ENCODE measurements around the gene ARL3. TPM values are rescaled to one million over a fixed set of nuclear protein-coding genes. Genes with fewer than 3 reads are reported as not detected.

ARL3 gene
- 1 to 10 TPM; 2.2 to 3.4 (median 2.8) TPM for total RNA-seq

DNA sequence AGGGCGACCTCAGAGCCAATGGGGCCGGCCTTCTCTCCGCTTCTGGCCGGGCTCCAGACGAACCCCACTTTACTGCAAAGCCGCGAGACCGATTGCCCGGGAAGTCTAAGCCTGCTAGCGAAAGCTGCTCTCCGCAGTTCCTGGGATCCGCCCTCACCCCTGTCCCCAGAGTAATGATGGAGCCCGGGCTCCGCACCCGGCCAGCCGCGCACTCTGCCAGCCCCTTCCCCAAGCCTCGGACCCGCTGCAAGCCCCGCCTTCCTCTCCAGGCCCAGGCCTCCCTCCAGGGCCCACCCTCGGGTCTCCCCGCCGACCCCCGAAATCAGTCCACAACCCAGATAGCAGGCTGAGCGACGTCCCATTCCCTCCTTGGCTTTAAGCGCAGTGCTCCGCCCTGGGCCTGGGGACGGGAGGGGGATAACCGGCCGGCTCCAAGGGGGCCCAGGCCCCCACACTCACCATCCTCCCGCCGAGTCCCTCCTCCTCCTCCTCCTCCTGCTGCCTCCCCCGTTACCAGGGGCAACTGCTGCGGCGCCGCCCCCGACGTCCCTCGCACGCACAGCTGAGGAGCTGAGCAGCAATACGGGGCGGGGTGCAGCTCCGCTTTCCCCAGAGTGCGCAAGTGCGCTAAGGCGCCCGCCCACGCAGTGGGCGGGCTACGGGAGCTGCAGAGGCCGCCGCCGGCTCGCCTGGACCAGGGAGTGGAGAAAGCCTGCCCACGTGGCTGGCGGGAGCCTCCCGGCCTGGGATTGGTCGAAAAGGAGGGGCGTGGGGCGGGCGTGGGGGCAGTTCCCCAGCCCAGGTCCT is at the start of gene ARL3:
TSS of gene ARL3 (minus strand) at position 584 of the 807 bp plus-strand sequence. CDS start at position 462, 122 bp downstream.
- peak; percentile 56 for TF ChIP-seq POLR2A (IDR thresholded peaks at IDR 0.05)
- TF ChIP-seq, protein P1, sequence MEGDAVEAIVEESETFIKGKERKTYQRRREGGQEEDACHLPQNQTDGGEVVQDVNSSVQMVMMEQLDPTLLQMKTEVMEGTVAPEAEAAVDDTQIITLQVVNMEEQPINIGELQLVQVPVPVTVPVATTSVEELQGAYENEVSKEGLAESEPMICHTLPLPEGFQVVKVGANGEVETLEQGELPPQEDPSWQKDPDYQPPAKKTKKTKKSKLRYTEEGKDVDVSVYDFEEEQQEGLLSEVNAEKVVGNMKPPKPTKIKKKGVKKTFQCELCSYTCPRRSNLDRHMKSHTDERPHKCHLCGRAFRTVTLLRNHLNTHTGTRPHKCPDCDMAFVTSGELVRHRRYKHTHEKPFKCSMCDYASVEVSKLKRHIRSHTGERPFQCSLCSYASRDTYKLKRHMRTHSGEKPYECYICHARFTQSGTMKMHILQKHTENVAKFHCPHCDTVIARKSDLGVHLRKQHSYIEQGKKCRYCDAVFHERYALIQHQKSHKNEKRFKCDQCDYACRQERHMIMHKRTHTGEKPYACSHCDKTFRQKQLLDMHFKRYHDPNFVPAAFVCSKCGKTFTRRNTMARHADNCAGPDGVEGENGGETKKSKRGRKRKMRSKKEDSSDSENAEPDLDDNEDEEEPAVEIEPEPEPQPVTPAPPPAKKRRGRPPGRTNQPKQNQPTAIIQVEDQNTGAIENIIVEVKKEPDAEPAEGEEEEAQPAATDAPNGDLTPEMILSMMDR (IDR thresholded peaks at IDR 0.05): peak; percentile 44 to 68 (median 54)
- TF ChIP-seq POLR2AphosphoS5 (IDR thresholded peaks at IDR 0.05): peak; percentile 57 to 75 (median 61)
- TF ChIP-seq EP300 (IDR thresholded peaks at IDR 0.05; ENCODE audit: low read depth): no peak
- peaks cover 0 to 17% (median 12%) of the 10 kb centered on the region in 4 donors for H3K4me1 ChIP-seq
- H3K27me3 ChIP-seq: no peaks in the 10 kb centered on the region
- intact Hi-C loops (cut with DNase I; ENCODE audit: low total_unique reads): no loop called here
- peak within 1 kb of the TSS; percentile 89 to 94 (median 92) for H3K27ac ChIP-seq
- in situ Hi-C loops (cut with MboI; ENCODE audit: low pct_ligation_motif_present in 1 of 4, low pct_unique_long_range_greater_than_20kb in 1 of 4, low sequenced_read_pairs in 3 of 4): no loop called here
- no peaks in the 10 kb centered on the region for H3K9me3 ChIP-seq
- peak within 1 kb of the TSS; percentile 85 to 96 (median 88) for H3K4me3 ChIP-seq
- peak; percentile 98 for DNase-seq
- 1% methylated on average over 47 of the region's 62 CpGs; no CpG with 5 or more reads in 1 of the 2 donors for WGBS, 2 donors (ENCODE audit: low coverage in 1 of 2)
- no peaks in the 10 kb centered on the region for H3K36me3 ChIP-seq

DNA sequence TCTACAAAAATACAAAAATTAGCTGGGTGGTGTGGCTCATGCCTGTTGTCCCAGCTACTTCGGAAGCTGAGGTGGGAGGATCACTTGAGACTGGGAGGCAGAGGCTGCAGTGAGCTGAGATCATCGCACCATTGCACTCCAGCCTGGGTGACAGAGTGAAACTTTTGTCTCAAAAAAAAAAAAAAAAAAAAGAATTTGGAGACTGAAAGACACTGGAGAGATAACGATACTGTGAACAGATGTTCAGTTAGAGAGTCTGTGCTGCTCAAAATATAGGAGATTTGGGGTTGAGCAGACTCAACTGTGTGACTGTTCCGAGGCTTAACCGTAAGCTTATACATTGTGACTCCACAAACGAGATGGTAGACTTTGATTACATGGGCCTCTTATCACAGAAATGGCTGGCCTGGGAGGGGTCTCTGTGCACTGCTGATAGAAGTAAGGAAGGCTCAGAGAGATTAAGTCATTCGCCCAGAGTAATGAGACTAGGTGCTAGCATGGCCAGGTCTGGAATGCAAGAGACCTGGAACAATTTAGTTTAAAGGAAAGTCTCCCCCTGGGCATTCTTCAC is 48.9 kb upstream of the ARL3 start:
- intact Hi-C loops (cut with DNase I; ENCODE audit: low total_unique reads): no loop called here
- no peak overlapping the region for H3K4me3 ChIP-seq
- 85 to 89% methylated on average over 3 to 7 of the region's 7 CpGs for WGBS, 2 donors (ENCODE audit: low coverage in 1 of 2)
- no peak for TF ChIP-seq POLR2A (IDR thresholded peaks at IDR 0.05)
- TF ChIP-seq, protein P1 (IDR thresholded peaks at IDR 0.05): no peak
- TF ChIP-seq POLR2AphosphoS5 (IDR thresholded peaks at IDR 0.05): no peak
- no peak for TF ChIP-seq EP300 (IDR thresholded peaks at IDR 0.05; ENCODE audit: low read depth)
- no peaks in the 10 kb centered on the region for H3K9me3 ChIP-seq
- peaks cover 5 to 35% (median 13%) of the 10 kb centered on the region in 4 donors for H3K4me1 ChIP-seq
- in situ Hi-C loops (cut with MboI; ENCODE audit: low pct_ligation_motif_present in 1 of 4, low pct_unique_long_range_greater_than_20kb in 1 of 4, low sequenced_read_pairs in 3 of 4): no loop called here
- no peaks in the 10 kb centered on the region for H3K36me3 ChIP-seq
- H3K27ac ChIP-seq: no peak overlapping the region
- no peak for DNase-seq
- H3K27me3 ChIP-seq: no peaks in the 10 kb centered on the region

GRCh38 chr10:102762401-102763015 is 48.3 kb upstream of the ARL3 start:
- intact Hi-C loops (cut with DNase I; ENCODE audit: low total_unique reads): no loop called here
- WGBS, 2 donors (ENCODE audit: low coverage in 1 of 2): 87% methylated on average over 7 of the region's 7 CpGs
- H3K27ac ChIP-seq: no peak overlapping the region
- H3K9me3 ChIP-seq: no peaks in the 10 kb centered on the region
- H3K27me3 ChIP-seq: no peaks in the 10 kb centered on the region
- in situ Hi-C loops (cut with MboI; ENCODE audit: low pct_ligation_motif_present in 1 of 4, low pct_unique_long_range_greater_than_20kb in 1 of 4, low sequenced_read_pairs in 3 of 4): no loop called here
- H3K36me3 ChIP-seq: no peaks in the 10 kb centered on the region
- TF ChIP-seq, protein P1 (IDR thresholded peaks at IDR 0.05): no peak
- no peak for TF ChIP-seq POLR2AphosphoS5 (IDR thresholded peaks at IDR 0.05)
- TF ChIP-seq POLR2A (IDR thresholded peaks at IDR 0.05): no peak
- TF ChIP-seq EP300 (IDR thresholded peaks at IDR 0.05; ENCODE audit: low read depth): no peak
- peaks cover 5 to 33% (median 13%) of the 10 kb centered on the region in 4 donors for H3K4me1 ChIP-seq
- no peak for DNase-seq
- no peak overlapping the region for H3K4me3 ChIP-seq

DNA sequence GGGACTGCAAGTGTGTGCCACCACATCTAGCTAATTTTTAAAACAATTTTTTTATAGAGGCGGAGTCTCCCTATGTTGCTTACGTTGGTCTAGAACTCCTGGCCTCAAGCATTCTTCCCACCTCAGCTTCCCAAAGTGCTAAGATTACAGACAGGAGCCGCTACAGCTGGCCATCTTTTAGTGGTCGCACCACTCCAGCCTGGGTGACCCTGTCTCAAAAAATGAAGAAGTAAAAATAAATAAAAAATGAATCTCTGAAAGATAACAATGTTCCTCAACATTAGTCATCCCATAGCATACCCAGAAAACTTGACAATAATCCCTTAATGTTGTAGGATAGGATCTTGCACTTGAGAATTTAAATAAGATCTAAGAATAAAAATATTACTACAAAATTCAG is 47.8 kb upstream of the ARL3 start:
- WGBS, 2 donors (ENCODE audit: low coverage in 1 of 2): 93% methylated on average over 4 of the region's 4 CpGs; no CpG with 5 or more reads in 1 of the 2 donors
- Histone ChIP-seq H3K4me1 (peaks cover 5 to 28% (median 13%) of the 10 kb centered on the region in 4 donors), H3K4me3 (no peak overlapping the region), H3K9me3 (no peaks in the 10 kb centered on the region), H3K27ac (no peak overlapping the region), H3K36me3 (no peaks in the 10 kb centered on the region), H3K27me3 (no peaks in the 10 kb centered on the region)
- intact Hi-C loops (cut with DNase I; ENCODE audit: low total_unique reads): no loop called here
- TF ChIP-seq POLR2AphosphoS5 (IDR thresholded peaks at IDR 0.05) (no peak), EP300 (IDR thresholded peaks at IDR 0.05; ENCODE audit: low read depth) (no peak), POLR2A (IDR thresholded peaks at IDR 0.05) (no peak)
- TF ChIP-seq, protein P1 (IDR thresholded peaks at IDR 0.05): no peak
- in situ Hi-C loops (cut with MboI; ENCODE audit: low pct_ligation_motif_present in 1 of 4, low pct_unique_long_range_greater_than_20kb in 1 of 4, low sequenced_read_pairs in 3 of 4): no loop called here
- DNase-seq: no peak
